ENCODE data around the gene TNP2.

The TNP2 gene

DNA sequence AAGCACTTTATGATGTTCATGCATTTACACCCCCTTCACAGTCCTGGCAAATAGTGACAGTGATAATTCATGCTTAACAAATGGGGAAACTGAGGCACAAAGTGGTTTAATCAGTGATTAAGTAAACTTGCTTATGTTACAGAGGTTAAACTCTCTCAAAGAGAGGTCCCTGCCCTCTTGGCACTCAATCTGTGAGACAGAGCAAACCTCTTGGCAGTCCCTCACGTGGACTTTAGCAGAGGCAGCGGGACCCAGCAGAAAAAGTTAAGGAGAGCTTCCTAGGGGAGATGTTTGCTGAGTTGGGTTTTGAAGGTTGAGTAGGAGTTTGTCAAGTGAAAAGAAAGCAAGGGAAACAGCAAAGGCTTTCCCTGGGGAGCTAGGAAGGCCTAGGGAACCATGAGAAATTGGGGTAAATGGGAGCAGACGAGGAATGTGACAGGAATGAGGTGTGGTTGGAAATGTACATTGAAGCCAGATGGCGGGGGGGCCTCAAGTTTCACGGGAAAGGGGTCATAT is 23.8 kb downstream of the TNP2 start:
- no peak for DNase-seq (ENCODE audit: extremely low read depth in 1 of 2, low read depth in 1 of 2)

DNA sequence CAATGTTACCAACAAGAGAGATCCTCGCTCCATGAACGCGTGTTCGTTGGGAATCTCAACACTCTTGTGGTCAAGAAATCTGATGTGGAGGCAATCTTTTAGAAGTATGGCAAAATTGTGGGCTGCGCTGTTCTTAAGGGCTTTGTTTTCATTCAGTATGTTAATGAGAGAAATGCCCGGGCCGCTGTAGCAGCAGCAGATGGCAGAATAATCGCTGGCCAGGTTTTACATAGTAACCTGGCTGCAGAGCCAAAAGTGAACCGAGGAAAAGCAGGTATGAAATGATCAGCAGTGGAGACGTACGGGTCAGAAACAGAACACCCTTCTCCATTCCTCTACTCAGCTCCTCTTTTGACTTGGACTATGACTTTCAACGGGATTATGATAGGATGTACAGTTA is 26.5 kb downstream of the TNP2 start:
- DNase-seq (ENCODE audit: extremely low read depth in 1 of 2, low read depth in 1 of 2): no peak

DNA sequence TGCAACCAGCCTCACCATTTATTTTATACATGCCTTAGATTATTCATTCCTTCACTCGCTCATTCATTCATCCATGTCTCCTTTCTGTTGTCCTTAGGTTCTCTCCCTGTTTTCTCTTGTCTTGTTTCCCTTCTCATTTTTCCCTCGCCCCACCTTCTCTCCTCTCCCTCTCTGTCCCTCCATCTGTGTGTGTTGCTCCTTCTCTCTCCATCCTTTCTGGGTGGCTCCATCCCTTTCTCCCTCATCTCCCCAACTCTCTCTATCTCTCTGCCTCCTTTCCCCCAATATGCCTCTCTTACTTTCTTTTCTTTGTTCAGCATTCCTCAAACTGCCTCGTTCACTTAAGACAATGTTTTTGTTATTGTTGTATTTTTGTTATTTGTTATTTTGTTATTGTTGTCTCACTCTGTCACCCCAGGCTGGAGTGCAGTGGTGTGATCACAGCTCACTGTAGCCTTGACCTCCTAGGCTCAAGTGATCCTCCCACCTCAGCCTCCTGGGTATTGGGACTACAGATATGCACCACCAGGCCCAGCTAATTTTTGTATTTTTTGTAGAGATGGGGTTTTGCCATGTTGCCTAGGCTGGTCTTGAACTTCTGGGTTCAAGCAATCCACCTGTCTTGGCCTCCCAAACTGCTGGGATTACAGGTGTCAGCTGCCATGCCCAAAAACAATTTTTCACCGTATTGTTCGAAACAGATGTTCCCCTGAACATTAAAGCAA is 27.5 kb downstream of the TNP2 start:
- DNase-seq (ENCODE audit: extremely low read depth in 1 of 2, low read depth in 1 of 2): no peak

DNA sequence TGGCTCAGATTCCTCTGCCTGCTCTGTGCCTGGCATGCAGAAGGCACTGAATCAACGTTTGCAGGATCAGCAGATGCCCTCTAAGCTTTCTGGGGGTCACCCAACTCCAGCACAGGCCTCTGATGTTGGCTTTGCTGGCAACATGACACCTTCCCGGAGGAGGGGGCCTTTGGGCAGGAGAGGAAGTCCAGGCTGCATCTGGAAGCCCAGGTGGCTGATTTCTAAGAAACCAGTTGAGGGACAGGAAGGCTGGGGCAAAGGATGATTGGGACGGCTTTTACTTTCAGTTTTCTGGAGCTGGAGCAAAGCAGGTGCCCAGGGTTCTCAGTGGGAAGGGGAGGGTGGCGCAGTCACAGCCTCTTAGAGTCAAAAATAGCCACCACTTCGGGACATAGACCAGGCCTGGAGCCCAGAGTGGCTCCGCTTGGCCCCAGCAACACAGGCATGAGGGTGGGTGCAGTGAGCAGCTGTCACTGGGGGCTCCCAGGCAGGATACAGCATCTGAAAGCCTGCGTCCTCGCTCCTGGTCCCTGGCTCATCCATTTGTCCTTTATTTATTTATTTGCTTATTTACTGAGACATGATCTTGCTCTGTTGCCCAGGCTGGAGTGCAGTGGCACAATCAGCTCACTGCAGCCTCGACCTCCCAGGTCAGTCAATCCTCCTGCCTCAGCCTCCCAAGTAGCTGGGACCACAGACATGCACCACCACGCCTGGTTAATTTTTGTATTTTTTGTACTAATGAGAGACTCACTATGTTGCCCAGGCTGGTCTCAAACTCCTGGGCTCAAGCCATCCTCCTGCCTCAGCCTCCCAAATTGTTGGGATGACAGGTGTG is 28.3 kb downstream of the TNP2 start:
- no peak for DNase-seq (ENCODE audit: extremely low read depth in 1 of 2, low read depth in 1 of 2)

- no peak for DNase-seq (ENCODE audit: extremely low read depth in 1 of 2, low read depth in 1 of 2)
Measured at GRCh38 chr16:11239644-11240632, 29.2 kb downstream of the TNP2 start.

DNA sequence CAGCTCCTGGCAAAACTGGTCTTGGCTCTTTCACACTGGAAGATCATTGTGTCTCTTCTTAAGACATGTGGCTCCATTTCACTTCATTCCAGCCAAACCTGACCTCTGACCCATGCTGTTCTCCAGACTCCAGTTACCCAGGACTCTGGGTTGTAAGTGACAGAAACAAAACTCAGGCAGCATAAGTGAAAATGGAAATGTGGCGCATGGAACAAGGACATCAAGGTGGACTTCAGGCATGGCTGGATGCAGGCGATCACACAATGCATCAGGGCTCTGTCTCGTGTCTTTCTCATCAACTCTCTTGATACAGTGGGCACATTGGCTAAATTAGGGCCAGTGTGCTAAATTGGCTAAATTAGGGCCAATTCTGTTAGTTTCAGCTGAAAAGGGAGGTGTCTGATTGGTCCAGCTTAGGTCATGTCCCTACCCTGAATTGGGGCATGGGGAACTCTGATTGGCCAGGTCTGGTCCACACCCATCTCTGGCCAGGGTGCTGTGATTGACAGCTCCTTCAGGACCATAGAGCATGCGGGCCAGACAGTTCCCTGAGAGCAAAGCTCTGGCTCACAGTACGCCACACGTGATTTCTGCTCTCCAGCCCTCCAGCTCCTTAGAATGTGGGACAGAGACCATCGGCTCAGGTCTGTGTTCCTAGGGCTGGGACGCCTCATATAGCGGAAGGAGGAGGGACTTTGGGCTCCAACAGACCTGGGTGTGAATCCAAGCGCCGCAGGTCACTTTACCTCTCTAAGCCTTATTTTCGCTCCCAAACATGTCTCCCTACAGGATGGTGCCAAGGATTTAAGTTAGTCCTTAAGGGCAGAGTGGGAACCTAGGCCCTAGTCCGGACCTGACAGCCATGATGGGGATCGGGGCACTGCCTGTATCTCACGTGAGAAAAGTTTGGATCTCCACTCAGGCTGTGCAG is 30.6 kb downstream of the TNP2 start:
- DNase-seq (ENCODE audit: extremely low read depth in 1 of 2, low read depth in 1 of 2): no peak

- no peak for DNase-seq (ENCODE audit: extremely low read depth in 1 of 2, low read depth in 1 of 2)
Measured at GRCh38 chr16:11236461-11237254, 32.5 kb downstream of the TNP2 start.

- no peak for DNase-seq (ENCODE audit: extremely low read depth in 1 of 2, low read depth in 1 of 2)
Measured at GRCh38 chr16:11235703-11235991, 33.5 kb downstream of the TNP2 start.

DNA sequence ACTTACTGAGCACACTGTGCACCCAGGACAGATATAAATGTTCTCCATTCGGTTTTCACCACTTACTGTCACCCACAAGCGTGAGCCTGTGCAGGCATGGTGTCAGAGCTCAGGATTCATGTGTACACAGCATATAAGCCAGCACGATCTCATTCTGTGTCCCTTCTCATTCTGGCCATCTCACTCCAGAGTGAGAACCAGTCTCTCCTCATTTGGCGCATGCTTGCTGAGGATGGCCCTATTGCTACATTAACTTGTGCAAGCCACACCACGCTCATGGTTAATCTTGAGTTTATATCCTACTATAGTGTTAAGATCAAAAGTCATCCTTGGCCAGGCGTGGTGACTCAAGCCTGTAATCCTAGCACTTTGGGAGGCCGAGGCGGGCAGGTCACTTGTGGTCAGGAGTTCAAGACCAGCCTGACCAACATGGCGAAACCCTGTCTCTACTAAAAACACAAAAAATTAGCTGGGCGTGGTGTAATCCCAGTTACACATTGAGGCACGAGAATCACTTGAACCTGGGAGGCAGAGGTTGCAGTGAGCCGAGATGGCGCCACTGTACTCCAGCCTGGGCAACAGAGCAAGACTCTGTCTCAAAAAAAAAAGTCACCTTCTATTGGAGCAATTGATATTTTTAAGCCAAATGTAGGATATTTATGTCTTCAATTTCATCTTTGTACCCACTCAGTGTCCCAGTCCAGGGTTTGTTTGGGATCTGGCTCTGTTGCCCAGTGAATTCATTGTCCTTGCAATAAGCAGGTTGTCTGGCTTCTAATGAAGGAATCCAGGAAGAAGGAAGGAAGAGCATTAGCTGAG is 34.0 kb downstream of the TNP2 start:
- no peak for DNase-seq (ENCODE audit: extremely low read depth in 1 of 2, low read depth in 1 of 2)

DNA sequence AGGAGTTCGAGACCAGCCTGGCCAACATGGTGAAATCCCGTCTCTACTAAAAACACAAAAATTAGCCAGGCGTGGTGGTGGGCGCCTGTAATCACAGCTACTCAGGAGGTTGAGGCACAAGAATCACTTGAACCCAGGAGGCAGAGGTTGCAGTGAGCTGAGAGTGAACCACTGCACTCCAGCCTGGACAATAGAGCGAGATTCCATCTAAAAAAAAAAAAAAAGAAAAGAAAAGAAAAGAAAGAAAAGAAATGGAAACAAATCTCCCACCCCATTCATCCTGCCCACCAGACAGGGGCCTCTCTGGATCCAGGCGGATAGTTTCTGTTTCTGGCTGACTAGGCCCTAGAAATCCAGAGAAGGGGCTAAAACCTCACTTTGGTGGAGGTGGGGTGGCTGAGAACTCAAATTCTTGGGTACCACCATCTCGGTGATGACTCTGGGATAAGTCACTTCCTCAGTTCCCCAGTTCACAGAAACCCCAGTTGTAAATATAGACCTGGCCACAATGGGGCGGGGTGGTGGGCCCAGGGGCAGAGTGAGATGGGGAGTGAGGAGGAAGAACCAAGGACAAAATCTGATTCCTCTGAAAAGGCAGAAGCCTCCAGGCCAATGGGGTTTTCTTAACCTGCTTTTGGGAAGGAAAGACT is 35.3 kb downstream of the TNP2 start:
- DNase-seq (ENCODE audit: extremely low read depth in 1 of 2, low read depth in 1 of 2): peak in 1 of 2 donors; percentile 33

GRCh38 chr16:11232852-11233726 is 36.0 kb downstream of the TNP2 start:
- peak; percentile 58 to 85 for DNase-seq (ENCODE audit: extremely low read depth in 1 of 2, low read depth in 1 of 2)

GRCh38 chr16:11232302-11232851 is 36.7 kb downstream of the TNP2 start:
- DNase-seq (ENCODE audit: extremely low read depth in 1 of 2, low read depth in 1 of 2): no peak

DNA sequence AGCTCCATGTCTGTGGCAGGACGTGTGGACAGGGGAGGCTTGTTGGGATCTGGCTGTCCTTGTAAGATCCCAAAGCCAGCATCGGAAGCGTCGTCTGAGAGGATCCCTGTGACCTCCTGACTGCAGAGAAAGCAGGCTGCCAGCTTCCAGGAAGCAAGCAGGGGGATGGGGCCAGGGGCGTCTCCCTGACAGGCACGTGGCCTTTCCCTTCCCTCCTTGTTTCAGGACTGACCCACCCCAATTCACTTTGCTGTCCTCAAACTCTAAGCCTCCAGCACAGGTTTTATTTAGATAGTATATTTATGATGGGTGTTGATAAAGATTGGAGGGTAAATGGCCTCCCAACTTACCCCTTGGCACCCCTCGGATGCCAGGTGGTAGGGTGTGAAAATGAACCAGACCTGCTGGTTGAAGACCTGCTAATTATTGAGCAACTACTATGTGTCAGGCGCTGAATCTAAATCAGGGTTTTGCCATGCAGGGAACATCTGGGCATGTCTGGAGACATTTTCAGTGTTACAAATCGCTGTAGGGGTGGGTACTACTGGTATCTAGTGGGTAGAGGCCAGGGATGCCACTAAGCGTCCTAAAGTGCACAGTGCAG is 37.7 kb downstream of the TNP2 start:
- no peak for DNase-seq (ENCODE audit: extremely low read depth in 1 of 2, low read depth in 1 of 2)

- DNase-seq (ENCODE audit: extremely low read depth in 1 of 2, low read depth in 1 of 2): no peak
Measured at GRCh38 chr16:11229906-11230305, 39.2 kb downstream of the TNP2 start.

GRCh38 chr16:11229432-11229831 is 39.7 kb downstream of the TNP2 start:
- no peak for DNase-seq (ENCODE audit: extremely low read depth in 1 of 2, low read depth in 1 of 2)
